Renal cortex interstitium (tissue), 11 donors: ENCODE results near the gene DCP1B. TPM values are rescaled to one million over a fixed set of nuclear protein-coding genes. Genes with fewer than 3 reads are reported as not detected.

Source experiments
- DNase-seq, 11 donors: peaks; one replicate each; pipeline ENCODE4 v3.0.0-alpha.2; 2013; ENCODE audit warnings: low read depth in 9 of 11, low spot score in 4 of 11; ENCODE audit errors: extremely low read depth in 1 of 11
- polyA plus RNA-seq, 3 donors: library from polyadenylated mRNA; unstranded; fragments of 120-200 nt; gene quantifications; one replicate each; pipeline ENCODE4 v1.2.1, GENCODE V29; 2013; ENCODE audit not compliant: insufficient read length in 3 of 3

The DCP1B gene
- polyA plus RNA-seq, 3 donors, result 29.3 to 32.1 (median 31.0) TPM

DNA sequence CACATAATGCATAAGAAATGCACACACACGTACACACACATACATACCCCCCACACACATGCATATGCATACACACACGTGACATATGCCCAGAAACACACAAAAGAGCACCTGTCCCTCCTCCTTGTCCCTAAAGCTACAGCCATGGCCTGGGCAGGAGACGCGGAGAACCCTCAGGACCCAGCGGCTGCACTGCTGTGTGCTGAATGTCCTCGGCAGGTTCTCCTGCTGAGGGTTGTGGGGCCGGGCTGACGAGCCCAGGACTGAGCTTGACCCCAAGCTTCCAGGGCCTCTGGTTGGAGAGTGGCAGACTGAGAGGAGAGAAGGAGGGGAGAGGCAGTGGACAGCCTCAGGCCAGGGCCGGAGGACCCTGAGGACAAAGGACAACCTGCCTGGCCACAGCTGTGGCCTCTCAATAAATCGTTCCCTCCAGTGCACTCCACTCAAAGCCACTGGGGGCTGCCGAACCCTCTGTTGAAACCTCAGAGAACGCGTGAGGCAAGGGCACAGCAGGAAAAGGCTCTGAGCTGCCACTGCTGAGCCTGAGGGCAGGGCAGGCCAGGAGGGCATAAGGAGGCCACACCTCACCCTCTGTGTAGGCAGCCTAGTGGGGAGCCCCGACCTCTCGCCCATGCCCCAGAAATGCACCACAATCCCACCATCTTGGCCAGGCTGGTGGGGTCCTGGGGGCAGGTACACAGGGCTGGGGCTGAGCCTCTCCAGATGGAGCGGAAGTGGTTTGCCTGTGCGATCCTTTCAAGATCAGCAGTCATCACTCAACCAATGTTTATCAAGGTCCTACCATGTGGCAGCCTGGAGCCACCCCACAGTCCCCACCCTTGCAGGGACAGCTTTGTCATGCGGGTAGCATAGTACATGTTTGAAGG, 88.9 kb downstream of the DCP1B start:
- no peak for DNase-seq

DNA sequence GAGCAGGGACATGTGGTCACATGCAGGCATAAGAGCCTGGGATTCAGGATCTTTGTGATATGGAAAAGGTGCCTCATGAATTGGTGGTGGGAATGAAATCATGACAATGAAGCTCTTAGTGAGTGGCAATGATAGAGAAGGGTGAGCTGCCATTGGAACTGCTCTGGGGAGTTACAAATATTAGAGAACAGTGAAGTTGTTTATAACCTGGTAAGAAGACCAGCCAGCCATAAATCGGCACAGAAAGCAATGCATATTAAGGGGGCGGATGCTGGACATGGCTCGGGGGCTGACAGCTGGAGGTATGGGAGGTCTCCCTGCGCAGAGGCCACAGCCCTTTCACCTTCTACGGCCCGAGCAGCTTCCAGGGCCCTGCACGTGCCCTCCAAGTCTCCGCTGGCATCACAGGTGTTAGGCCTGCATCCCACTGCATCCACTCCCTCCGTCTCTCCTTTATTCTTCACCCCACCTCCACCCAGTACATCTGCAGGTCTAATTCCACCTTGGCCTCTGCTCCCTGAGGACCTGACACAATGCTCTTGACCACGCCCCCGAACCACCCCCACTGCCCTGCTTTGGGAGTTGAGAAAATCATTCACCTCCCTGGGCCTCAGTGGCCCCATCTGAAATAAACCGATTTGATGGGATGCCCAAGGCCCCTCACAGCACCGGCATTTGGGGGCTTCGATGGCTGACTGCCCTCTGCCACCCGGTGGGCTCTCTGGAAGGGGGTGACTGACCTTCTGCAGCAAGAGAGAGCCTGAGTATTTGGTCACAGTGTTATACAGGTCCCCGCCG, 89.9 kb downstream of the DCP1B start:
- DNase-seq, result no peak

DNA sequence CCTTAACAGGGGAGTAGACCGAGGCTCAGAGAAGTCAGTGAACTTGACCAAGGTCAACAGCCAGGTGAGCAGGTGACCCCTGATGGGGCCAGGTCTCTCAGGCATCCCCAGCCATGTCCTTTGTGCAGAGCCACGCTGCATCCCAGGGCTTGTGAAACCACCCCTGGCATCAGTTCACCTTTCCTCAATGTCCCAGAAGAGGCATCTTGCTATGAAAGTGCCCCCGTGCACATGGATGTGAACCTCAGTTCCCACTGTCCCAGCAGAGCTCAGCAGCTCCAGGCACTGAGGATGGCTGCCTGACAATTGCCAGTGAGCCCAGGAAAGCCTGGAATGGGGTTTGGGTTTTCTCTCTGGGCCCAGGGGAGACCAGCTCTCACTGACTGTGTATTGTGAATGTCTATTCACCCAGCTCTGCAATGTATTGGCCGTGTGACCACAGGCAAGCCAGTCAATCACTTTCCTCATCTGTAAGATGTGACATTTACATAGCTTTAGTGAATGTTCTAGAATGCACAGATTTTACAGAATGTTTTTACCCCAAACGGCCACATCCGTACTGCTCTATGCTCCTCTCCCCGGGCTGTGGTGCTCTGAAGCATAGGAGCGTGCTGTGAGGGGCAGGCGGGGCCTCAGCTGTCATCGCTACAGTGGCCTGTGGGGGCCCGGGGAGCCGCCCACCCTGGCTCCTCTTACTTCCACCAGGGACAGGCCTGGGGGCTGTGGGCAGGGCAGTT, 90.7 kb downstream of the DCP1B start:
- no peak for DNase-seq

DNA sequence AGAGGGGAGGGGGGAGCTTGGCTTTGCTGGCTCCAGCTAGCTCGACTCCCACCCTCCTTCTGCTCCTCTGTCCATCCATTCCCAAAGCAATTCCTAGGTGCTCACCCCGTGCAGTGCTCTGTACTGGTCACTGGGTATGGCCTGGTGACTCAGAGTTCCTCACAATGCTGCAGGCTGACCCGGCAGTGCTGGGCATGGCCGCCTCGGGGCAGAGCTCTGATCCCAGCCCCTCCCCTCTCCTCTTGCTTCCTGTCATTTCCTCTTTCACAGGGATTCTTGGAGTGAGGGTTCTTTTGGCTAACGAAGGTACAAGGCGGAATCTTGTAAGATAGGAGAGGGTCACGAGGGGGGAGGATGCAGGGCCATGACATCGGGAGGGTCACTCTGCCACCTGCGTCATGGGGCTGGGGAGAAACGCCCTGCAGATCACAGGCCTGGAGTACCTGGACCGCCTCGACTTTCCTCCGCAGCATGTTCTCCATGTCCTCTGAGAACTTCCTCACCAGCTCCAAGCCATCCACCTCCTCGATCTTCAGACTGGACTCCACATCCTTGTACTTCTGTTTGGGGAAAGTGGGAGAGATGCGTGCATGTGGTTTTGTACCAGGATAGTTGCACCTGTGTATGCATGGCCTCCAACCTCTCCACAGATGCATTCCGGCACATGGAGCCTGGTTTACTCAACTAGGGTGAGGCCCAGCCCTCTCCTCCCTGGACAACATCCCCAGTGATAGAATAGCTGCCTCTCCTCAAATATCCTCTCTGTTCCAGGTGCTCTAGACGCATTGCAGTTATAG, 91.5 kb downstream of the DCP1B start:
- DNase-seq, result no peak

DNA sequence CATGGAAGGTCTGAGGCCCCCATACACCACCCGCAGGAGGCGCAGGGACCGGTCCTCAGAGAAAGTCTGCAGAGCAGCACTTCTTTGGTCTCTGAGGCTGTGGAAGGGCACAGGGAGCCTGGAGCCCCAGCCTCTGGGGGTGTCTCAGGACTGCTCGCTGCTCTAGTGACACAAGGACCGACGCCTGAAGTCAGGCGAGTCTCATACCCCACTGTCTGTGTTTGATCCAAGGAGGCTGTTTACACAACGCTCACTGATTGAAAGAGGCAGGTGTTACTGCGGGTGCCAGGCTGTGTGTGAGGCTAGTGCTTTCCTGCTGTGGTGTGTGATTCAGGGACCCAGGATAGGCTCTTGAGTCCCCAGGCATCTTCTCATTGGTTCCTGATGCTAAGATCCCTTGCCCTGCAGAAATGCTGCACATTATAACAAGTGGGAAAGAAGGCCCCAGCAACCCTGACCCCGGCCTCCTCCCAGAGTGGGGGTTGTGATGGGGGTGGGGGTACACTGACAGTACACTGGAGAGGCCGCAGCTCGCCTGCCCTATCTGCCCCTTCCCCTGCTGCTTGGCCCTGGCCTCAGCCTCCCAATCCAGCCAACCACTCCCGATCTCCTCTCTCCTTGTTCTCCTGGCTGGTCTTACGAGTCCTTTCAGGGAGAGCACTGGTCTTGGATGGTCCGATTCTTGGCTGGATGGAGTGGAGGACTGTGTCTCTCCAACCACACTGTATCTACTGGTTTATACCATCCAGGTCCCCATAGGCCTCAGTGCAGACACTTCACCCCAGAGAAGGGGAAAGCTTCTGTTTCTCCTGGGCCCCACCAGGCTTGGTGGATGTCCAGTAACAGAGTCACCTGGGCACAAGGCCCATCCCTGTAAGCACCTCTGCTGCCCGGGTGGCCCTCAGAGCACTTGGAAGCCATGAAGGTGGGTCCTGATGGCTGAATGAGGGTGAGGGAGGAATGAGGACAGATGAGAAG, 92.4 kb downstream of the DCP1B start:
- DNase-seq, result no peak

DNA sequence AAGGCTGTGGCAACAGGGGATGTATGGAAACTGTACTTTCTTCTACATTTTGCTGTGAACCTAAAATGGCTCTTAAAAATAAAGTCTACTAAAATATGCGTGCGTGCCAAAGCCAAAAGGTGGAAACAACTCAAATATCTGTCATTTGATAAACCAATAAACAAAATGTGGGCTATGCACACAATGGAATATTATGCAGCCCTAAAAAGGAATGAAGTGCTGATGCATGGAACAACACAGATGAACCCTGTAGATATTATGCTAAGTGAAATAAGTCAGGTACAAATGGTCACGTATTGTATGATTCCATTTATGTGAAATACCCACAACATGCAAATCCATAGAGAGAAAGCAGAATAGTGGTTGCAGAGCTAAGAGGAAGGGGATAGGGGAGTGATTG, 93.8 kb downstream of the DCP1B start:
- no peak for DNase-seq

DNA sequence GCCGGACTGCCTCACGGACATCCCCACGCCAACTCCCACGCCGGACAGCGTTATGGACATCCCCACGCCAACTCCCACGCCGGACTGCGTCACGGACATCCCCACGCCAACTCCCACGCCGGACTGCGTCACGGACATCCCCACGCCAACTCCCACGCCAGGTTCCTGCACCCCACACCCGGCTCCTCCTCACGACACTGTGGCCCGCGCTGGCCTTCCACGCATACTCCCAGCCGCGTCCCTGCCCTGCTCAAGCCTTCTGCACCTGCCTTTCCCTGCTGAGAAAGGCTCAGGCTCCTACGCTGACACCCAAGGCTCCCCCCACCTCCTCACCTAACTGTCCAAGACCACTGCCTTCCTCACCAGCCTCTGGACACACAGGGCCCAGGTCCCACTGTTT, 95.5 kb downstream of the DCP1B start:
- DNase-seq, result no peak

DNA sequence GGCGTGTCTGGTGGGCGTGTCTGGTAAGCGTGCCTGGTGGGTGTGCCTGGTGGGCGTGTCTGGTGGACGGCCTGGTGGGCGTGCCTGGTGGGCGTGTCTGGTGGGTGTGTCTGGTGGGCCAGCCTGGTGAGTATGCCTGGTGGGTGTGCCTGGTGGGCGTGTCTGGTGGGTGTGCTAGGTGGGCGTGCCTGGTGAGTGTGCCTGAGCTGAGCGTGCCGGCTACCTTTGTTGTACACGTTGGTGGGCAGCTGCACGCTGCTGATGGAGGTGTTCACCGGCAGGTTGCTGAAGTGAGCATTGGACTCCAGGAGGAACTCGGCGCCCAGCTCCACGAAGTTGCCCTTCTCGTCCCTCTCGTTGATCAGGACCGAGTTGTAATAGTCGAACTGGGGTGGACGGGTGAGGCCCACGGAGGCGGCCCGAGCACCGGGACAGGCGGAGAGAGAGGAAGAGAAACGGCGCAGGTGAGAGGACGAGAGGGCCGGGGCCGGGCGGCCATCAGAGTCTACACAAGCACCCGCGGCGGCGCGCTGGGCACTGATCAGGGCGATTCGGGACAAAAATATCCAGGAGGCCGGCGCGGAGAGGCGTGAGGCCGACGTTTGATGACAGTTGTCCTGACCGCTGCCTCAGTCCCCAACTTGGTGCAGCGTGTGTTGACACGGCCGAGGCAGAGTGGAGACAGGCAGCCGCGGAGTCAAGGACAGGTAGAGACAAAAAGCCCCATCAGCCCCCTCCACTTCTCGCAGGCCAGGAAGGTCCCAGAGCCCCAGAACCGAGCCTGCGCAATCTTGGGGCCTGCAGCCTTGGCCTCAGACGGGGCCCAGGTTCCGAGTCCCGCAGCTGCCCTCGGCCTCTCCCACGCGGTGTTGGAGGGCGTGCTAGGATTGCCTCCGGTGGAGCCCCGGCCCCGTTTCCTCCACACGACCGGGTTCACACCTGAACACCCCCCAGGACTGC, 96.3 kb downstream of the DCP1B start:
- no peak for DNase-seq

DNA sequence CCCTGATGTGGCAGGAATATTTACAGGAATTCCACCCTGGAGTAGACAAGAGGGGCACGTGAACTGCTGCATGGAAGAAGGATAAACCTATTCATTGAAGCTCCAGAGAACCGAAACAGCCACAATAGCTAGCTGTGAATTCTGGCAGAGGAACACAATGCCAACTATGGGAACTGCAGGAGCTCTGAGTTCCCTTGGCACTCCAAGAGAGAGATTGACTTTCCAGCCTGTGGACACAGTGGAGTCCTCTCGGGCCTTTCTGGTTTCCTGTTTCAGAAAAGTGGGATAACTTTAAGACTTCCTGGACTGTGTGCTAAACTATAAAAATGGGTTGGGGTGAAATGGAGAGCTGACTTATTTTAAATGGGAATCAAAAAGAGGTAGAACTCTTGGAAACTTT, 97.7 kb downstream of the DCP1B start:
- no peak for DNase-seq

DNA sequence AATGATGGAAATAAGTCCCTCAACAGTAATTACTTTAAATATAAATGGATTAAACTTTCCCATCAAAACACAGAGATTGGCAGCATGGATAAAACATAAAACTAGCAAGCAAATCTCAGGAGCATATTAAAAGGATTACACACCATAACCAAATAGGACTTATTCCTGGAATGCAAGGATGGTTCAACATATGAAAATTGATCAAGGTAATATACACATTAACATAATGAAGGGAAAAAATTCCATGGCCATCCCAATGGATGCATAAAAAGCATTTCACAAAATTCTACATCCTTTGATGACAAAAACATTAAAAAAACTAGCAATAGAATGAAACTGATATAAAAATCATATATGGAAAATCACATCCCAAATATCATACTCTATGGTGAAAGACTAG, 99.4 kb downstream of the DCP1B start:
- DNase-seq, result no peak

DNA sequence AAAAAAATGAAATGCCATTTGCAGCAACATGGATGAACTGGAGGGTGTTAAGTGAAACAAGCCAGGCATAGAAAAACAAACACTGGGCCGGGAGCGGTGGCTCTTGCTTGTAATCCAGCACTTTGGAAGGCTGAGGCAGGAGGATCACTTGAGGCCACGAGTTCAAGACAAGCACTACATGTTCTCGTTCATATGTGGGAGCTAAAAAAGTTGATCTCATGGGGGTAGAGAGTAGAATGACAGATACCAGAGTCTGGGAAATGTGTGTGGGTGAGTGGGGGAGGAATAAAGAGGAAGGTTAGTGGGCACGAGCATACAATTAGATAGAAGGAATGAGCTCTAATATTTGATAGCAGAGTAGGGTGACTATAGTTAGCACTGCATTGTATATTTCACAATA, 107.3 kb downstream of the DCP1B start:
- DNase-seq, result no peak

Other genes starting within 250 kb of the DCP1B start
- under 1 TPM; 0.30 to 0.62 (median 0.33) TPM for gene LRTM2, start 183.9 kb downstream of the DCP1B start, polyA plus RNA-seq
- gene CACNA2D4, start 85.8 kb downstream of the DCP1B start, polyA plus RNA-seq, result 1 to 10 TPM; 2.3 to 3.6 (median 2.5) TPM
- 10 to 100 TPM in 1 of 3 donors, 1 to 10 TPM in 2; 7.2 to 13.1 (median 7.8) TPM for gene CACNA1C, start 48.5 kb upstream of the DCP1B start, polyA plus RNA-seq